HepG2 (cell line): Measurements from ENCODE around the gene LARP4. TPM values are rescaled to one million over a fixed set of nuclear protein-coding genes. Genes with fewer than 3 reads are reported as not detected.

ENCODE experiments used
- ATAC-seq: fragments of 200-7000 bp; cut with Tn5 transposase; 3 replicates; pipeline ENCODE4 v1.9.1; 2020; ENCODE audit warnings: mild to moderate bottlenecking, moderate library complexity
- Bru-seq: library from RNA; stranded (reverse); fragments of 400-500 nt; gene quantifications from one replicate; lab custom pipeline; 2021; lab: Mats Ljungman, UMichigan
- BruChase-seq, 2 experiments: library from RNA; stranded (reverse); fragments of 400-500 nt; gene quantifications; one replicate each; lab custom pipeline; 2021; lab: Mats Ljungman, UMichigan
- BruUV-seq: library from RNA; stranded (reverse); fragments of 400-500 nt; replicated peaks from 2 replicates; lab custom pipeline; 2021; lab: Mats Ljungman, UMichigan
- CTCF ChIA-PET: fragments of 300-600 bp; formaldehyde crosslinking; extraction: SDS; loops from one replicate; lab custom pipeline; 2021; ENCODE audit warnings: low total read pairs, inconsistent platforms, low intra/inter-chr PET ratio; lab: Yijun Ruan, JAX
- POLR2A ChIA-PET: fragments of 350-600 bp; sonication (Branson Sonifier 250); formaldehyde crosslinking; loops from one replicate; lab custom pipeline; 2020; ENCODE audit warnings: antibody characterized with exemption, inconsistent platforms; lab: Yijun Ruan, JAX
- DNase-seq: peaks from one replicate; pipeline ENCODE4 v3.0.0-alpha.2; 2015; ENCODE audit warnings: low spot score
- FAIRE-seq: peaks from 3 replicates; lab custom pipeline; 2011; peaks lifted over from hg19 to GRCh38; lab: Jason Lieb, UNC
- H2AFZ ChIP-seq: one replicate; pipeline ENCODE4 v1.6.1; 2011; ENCODE audit warnings: low read length, inconsistent platforms
- H3K27ac ChIP-seq: fragments of 300-600 bp; 3 replicates; pipeline ENCODE4 v1.8.0; 2011; ENCODE audit warnings: mixed run types, mild to moderate bottlenecking, mixed read lengths, low read length, inconsistent platforms; ENCODE audit not compliant: insufficient read depth; ENCODE audit errors: extremely low read length
- H3K27me3 ChIP-seq, 2 experiments: fragments of 200-600 bp in 1 of 2; 2 replicates in 1 of 2; 3 replicates in 1 of 2; pipeline versions ENCODE4 v1.6.0 to v1.8.0; 2011; ENCODE audit warnings: low read length in 2 of 2, mild to moderate bottlenecking in 2 of 2, moderate library complexity in 2 of 2, inconsistent platforms in 1 of 2; ENCODE audit not compliant: insufficient read depth in 2 of 2, control insufficient read depth in 1 of 2
- H3K36me3 ChIP-seq, 2 experiments: fragments of 200-600 bp in 1 of 2; replicated peaks in 1 of 2; 2 replicates in 1 of 2; 3 replicates in 1 of 2; pipeline versions ENCODE4 v1.5.1 to v1.8.0; 2011; ENCODE audit warnings: low read length in 2 of 2, inconsistent platforms in 1 of 2; ENCODE audit not compliant: insufficient read depth in 2 of 2, control insufficient read depth in 1 of 2
- H3K4me1 ChIP-seq: 2 replicates; pipeline ENCODE4 v1.5.1; 2012; ENCODE audit warnings: low read length, inconsistent platforms; ENCODE audit not compliant: insufficient read depth
- H3K4me2 ChIP-seq: 2 replicates; pipeline ENCODE4 v1.6.0; 2011; ENCODE audit warnings: low read depth, low read length, inconsistent platforms
- H3K4me3 ChIP-seq, 3 experiments: fragments of 200-600 bp in 1 of 3; sonication (generic), shearing (Covaris generic) in 1 of 3; replicated peaks in 1 of 3; 2 replicates each; pipeline ENCODE4 v1.5.1; 2011 to 2016; ENCODE audit warnings: low read length in 3 of 3, inconsistent platforms in 2 of 3, low read depth in 2 of 3, mild to moderate bottlenecking in 2 of 3, control low read depth in 1 of 3, mixed read lengths in 1 of 3; ENCODE audit not compliant: insufficient read depth in 1 of 3
- H3K79me2 ChIP-seq: one replicate; pipeline ENCODE4 v1.6.1; 2011; ENCODE audit warnings: low read length, inconsistent platforms; ENCODE audit not compliant: insufficient read depth
- H3K9ac ChIP-seq: 2 replicates; pipeline ENCODE4 v1.6.0; 2011; ENCODE audit warnings: mild to moderate bottlenecking, low read depth, low read length, inconsistent platforms; ENCODE audit not compliant: insufficient read depth
- H3K9me3 ChIP-seq: 2 replicates; pipeline ENCODE4 v1.5.1; 2012; ENCODE audit warnings: mild to moderate bottlenecking, low read length
- H4K20me1 ChIP-seq: 2 replicates; pipeline ENCODE4 v1.6.0; 2011; ENCODE audit warnings: inconsistent platforms, mild to moderate bottlenecking, low read length, moderate library complexity; ENCODE audit not compliant: insufficient read depth
- CBX1 ChIP-seq: IDR thresholded peaks from one replicate; pipeline ENCODE4 v1.6.1; 2016; ENCODE audit warnings: antibody characterized with exemption, low read depth
- FOXC1 ChIP-seq: sonication (generic); formaldehyde crosslinking; IDR thresholded peaks from 2 replicates; pipeline ENCODE4 v1.8.0; 2022; ENCODE audit warnings: mild to moderate bottlenecking, missing genetic modification reagents, borderline replicate concordance
- HES4 ChIP-seq: sonication (generic); formaldehyde crosslinking; IDR thresholded peaks from 2 replicates; pipeline ENCODE4 v1.9.0; 2021; ENCODE audit warnings: mild to moderate bottlenecking, missing genetic modification reagents, borderline replicate concordance
- KLF6 ChIP-seq: IDR thresholded peaks from 2 replicates; pipeline ENCODE4 v1.8.0; 2016; ENCODE audit warnings: missing biosample characterization, missing genetic modification reagents
- NFRKB ChIP-seq: fragments of 450-650 bp; IDR thresholded peaks from 2 replicates; pipeline ENCODE4 v1.6.1; 2017
- RXRA ChIP-seq: sonication (generic); formaldehyde crosslinking; IDR thresholded peaks from 2 replicates; pipeline ENCODE4 v1.5.1; 2020; ENCODE audit warnings: missing genetic modification reagents
- SSRP1 ChIP-seq: IDR thresholded peaks from 2 replicates; pipeline ENCODE4 v1.6.1; 2016; ENCODE audit warnings: control low read depth
- ZBTB7B ChIP-seq: sonication (generic); formaldehyde crosslinking; IDR thresholded peaks from 2 replicates; pipeline ENCODE4 v1.4.0; 2020; ENCODE audit warnings: missing genetic modification reagents
- ZNF121 ChIP-seq: sonication (generic); formaldehyde crosslinking; IDR thresholded peaks from 2 replicates; pipeline ENCODE4 v1.5.0; 2020; ENCODE audit warnings: mild to moderate bottlenecking, missing genetic modification reagents
- ZNF138 ChIP-seq: sonication (generic); formaldehyde crosslinking; IDR thresholded peaks from 2 replicates; pipeline ENCODE4 v1.5.0; 2020; ENCODE audit warnings: mild to moderate bottlenecking, low read depth, missing genetic modification reagents
- ZNF333 ChIP-seq: sonication (generic); formaldehyde crosslinking; IDR thresholded peaks from 2 replicates; pipeline ENCODE4 v1.4.0; 2020; ENCODE audit warnings: mild to moderate bottlenecking, missing genetic modification reagents, borderline replicate concordance
- ZNF546 ChIP-seq: sonication (generic); formaldehyde crosslinking; conservative IDR thresholded peaks from 2 replicates; pipeline ENCODE4 v1.8.1; 2023; ENCODE audit warnings: mild to moderate bottlenecking, missing genetic modification reagents
- ZNF597 ChIP-seq: sonication (generic); formaldehyde crosslinking; IDR thresholded peaks from 2 replicates; pipeline ENCODE4 v1.5.0; 2020; ENCODE audit warnings: missing genetic modification reagents
- ZNF800 ChIP-seq: sonication (generic); formaldehyde crosslinking; IDR thresholded peaks from 2 replicates; pipeline ENCODE4 v1.4.0; 2020; ENCODE audit warnings: missing genetic modification reagents
- ZSCAN22 ChIP-seq: sonication (generic); formaldehyde crosslinking; IDR thresholded peaks from 2 replicates; pipeline ENCODE4 v1.4.0; 2020; ENCODE audit warnings: mild to moderate bottlenecking, missing genetic modification reagents
- WGBS: methylation state at CpG from one replicate; pipeline ENCODE4 v1.1.6; 2017; ENCODE audit warnings: low lambda C conversion rate; 5-methylcytosine and 5-hydroxymethylcytosine counted together
- in situ Hi-C: cut with HindIII; loops from 2 replicates; pipeline ENCODE4 v1.10.0; 2017; ENCODE audit warnings: low pct_unique_long_range_greater_than_20kb; ENCODE audit not compliant: extremely low pct_ligation_motif_present
- intact Hi-C: fragments of 100-400 bp; cut with micrococcal nuclease; formaldehyde crosslinking; loops from one replicate; pipeline ENCODE4 v1.10.0; 2022; ENCODE audit not compliant: unreplicated experiment
- long read RNA-seq, 2 experiments: library from RNA in 1 of 2; library from polyadenylated mRNA in 1 of 2; stranded (forward) in 1 of 2; unstranded in 1 of 2; transcript quantifications; one replicate each; pipeline ENCODE4 v2.0.0, GENCODE V29; 2019 to 2022
- polyA minus RNA-seq, 3 experiments: library from RNA; depleted of rRNA, polyadenylated mRNA; stranded (reverse); fragments of >200 nt; gene quantifications; 2 replicates each; pipeline ENCODE4 v1.2.3, GENCODE V29; 2011; ENCODE audit warnings: low replicate concordance in 1 of 3
- polyA plus RNA-seq, 8 experiments: library from polyadenylated mRNA; depleted of rRNA in 3 of 8; stranded (reverse) in 7 of 8; unstranded in 1 of 8; fragments of >200 nt; fragmentation: Illumina TruSeq in 4 of 8; extraction: Trizol in 4 of 8; gene quantifications; 2 replicates each; pipeline versions ENCODE4 v1.2.1 to v1.2.3, GENCODE V29; 2011 to 2016; ENCODE audit warnings: low read depth in 4 of 8, missing spikeins in 1 of 8, mixed read lengths in 1 of 8; ENCODE audit not compliant: insufficient read depth in 1 of 8
- total RNA-seq, 5 experiments: library from RNA; depleted of rRNA; stranded (reverse); fragments of >200 nt; fragmentation: Illumina TruSeq; extraction: Trizol; gene quantifications; 2 replicates each; pipeline ENCODE4 v1.2.3, GENCODE V29; 2016; ENCODE audit warnings: low read depth in 1 of 5

The LARP4 gene
- total RNA-seq (2016; rRNA removed; fragmentation: Illumina TruSeq; extraction: Trizol) (42.7 and 56.2 TPM in 2 replicates), polyA plus RNA-seq (2011; rRNA removed) (14.3 and 16.4 TPM in 2 replicates), polyA minus RNA-seq (2011; rRNA and poly(A)+ RNA removed; ENCODE audit: low replicate concordance) (18.5 and 42.4 TPM in 2 replicates), Bru-seq, nascent RNA (percentile 90 among the genes with signal in this experiment), BruChase-seq, experiment 1, labeled RNA remaining after a 6-hour chase (percentile 95 among the genes with signal in this experiment), BruChase-seq, experiment 2, labeled RNA remaining after a 2-hour chase (percentile 93 among the genes with signal in this experiment)
- total RNA-seq (2016; cell fraction: cytosol; rRNA removed; fragmentation: Illumina TruSeq; extraction: Trizol; ENCODE audit: low read depth), result 70.2 and 72.2 TPM in 2 replicates
- 41.4 and 53.3 TPM in 2 replicates for total RNA-seq (2016; cell fraction: insoluble cytoplasmic fraction; rRNA removed; fragmentation: Illumina TruSeq; extraction: Trizol)
- 33.7 and 42.9 TPM in 2 replicates for total RNA-seq (2016; cell fraction: membrane; rRNA removed; fragmentation: Illumina TruSeq; extraction: Trizol)
- total RNA-seq (2016; cell fraction: nucleus; rRNA removed; fragmentation: Illumina TruSeq; extraction: Trizol), result 34.7 and 45.0 TPM in 2 replicates
- 6.7 and 10.3 TPM in 2 replicates for polyA plus RNA-seq (2011; cell fraction: cytosol; rRNA removed)
- polyA plus RNA-seq (2011; cell fraction: nucleus; rRNA removed), result 13.8 and 14.8 TPM in 2 replicates
- 27.3 and 29.0 TPM in 2 replicates for polyA plus RNA-seq (2012)
- polyA plus RNA-seq (2016; cell fraction: cytosol; fragmentation: Illumina TruSeq; extraction: Trizol; ENCODE audit: low read depth), result 2.3 and 3.5 TPM in 2 replicates
- 34.1 and 35.2 TPM in 2 replicates for polyA plus RNA-seq (2016; cell fraction: insoluble cytoplasmic fraction; fragmentation: Illumina TruSeq; extraction: Trizol; ENCODE audit: low read depth)
- polyA plus RNA-seq (2016; cell fraction: membrane; fragmentation: Illumina TruSeq; extraction: Trizol; ENCODE audit: low read depth), result 7.6 and 9.3 TPM in 2 replicates
- polyA plus RNA-seq (2016; cell fraction: nucleus; fragmentation: Illumina TruSeq; extraction: Trizol; ENCODE audit: insufficient read depth, low read depth), result 40.4 and 43.1 TPM in 2 replicates
- 35.6 and 41.1 TPM in 2 replicates for polyA minus RNA-seq (2011; cell fraction: cytosol; rRNA and poly(A)+ RNA removed)
- 55.0 and 68.4 TPM in 2 replicates for polyA minus RNA-seq (2011; cell fraction: nucleus; rRNA and poly(A)+ RNA removed)
- long read RNA-seq, experiment 1, full-length matches to known transcripts, result 8 of 30 reads
- long read RNA-seq, experiment 1, partial matches to known transcripts, result 11 of 30 reads
- long read RNA-seq, experiment 1, other reads (novel, unspliced or antisense), result 11 of 30 reads
- long read RNA-seq, experiment 2, full-length matches to known transcripts, result 2 of 61 reads
- long read RNA-seq, experiment 2, partial matches to known transcripts, result 2 of 61 reads
- long read RNA-seq, experiment 2, other reads (novel, unspliced or antisense), result 57 of 61 reads

- in situ Hi-C loops (no loop called here), intact Hi-C loops (loop anchor here (2.0 to 10.0 kb wide), 2 partner anchors 66 to 316 kb away; partner anchors contain the start of gene SMARCD1)
- Histone ChIP-seq H3K4me3 (peak within 1 kb of the TSS; percentile 81 to 96 (median 86)), H3K9ac (peak within 1 kb of the TSS; percentile 91), H2AFZ (no peak within 1 kb of the TSS), H3K27ac (peak within 1 kb of the TSS; percentile 94), H3K27me3 (no peaks in the 10 kb centered on the region; a peak in 1 of 5 replicates), H3K9me3 (no peaks in the 10 kb centered on the region), H3K36me3 (no peaks in the 10 kb centered on the region), H3K4me2 (peak within 1 kb of the TSS; percentile 78), H3K79me2 (peaks cover 46% of the 10 kb centered on the region), H3K4me1 (peaks cover 50% of the 10 kb centered on the region), H4K20me1 (peaks cover 18% of the 10 kb centered on the region; the same call in 1 of the 2 replicates)
- ATAC-seq, result peak; percentile 94
- peak; percentile 80 for FAIRE-seq
- ChIA-PET CTCF (no interaction called here), POLR2A (interaction anchor here (1.0 kb wide), 1 partner anchor 297 kb away, joined by 3 read pairs; the partner anchor contains the start of gene GPD1)
- DNase-seq, result peak; percentile 95
- under 1% methylated on average over 34 of the region's 54 CpGs for WGBS
- no TSS peak for BruUV-seq
- TF ChIP-seq FOXC1 (CRISPR knock-in tag) (peak; percentile 54; the same call in 1 of the 2 replicates), ZNF138 (no peak), ZNF333 (CRISPR knock-in tag) (no peak; the same call in 1 of the 2 replicates), ZNF546 (no peak; the same call in 1 of the 2 replicates), ZNF121 (CRISPR knock-in tag) (peak; percentile 53; the same call in 1 of the 2 replicates), ZNF597 (no peak), SSRP1 (CRISPR knock-in tag) (no peak), ZNF800 (CRISPR knock-in tag) (no peak; the same call in 1 of the 2 replicates), RXRA (peak; percentile 77), CBX1 (peak; percentile 83), ZSCAN22 (CRISPR knock-in tag) (no peak), HES4 (CRISPR knock-in tag) (peak; percentile 90; the same call in 1 of the 2 replicates), NFRKB (no peak), ZBTB7B (CRISPR knock-in tag) (peak; percentile 33; the same call in 1 of the 2 replicates), KLF6 (no peak)
Measured at GRCh38 chr12:50400638-50401499, at the start of gene LARP4. Gene LARP4 (plus strand): TSS chr12:50400885. CDS start chr12:50401011, 126 bp downstream.
